Ovary (tissue), 9 donors: ENCODE data around the gene ANKRD34C. TPM values are rescaled to one million over a fixed set of nuclear protein-coding genes. Genes with fewer than 3 reads are reported as not detected.

Experiments used
- DNase-seq, 5 donors: peaks; one replicate each; pipeline ENCODE4 v3.0.0-alpha.2; 2019 to 2020
- H3K27ac ChIP-seq, 2 donors: fragments of 200-600 bp; one replicate each; pipeline versions ENCODE4 v1.5.1 to v1.8.0; 2019 to 2022
- H3K27me3 ChIP-seq: fragments of 200-600 bp; one replicate; pipeline ENCODE4 v1.8.0; 2022
- H3K36me3 ChIP-seq: fragments of 200-600 bp; sonication (generic); one replicate; pipeline ENCODE4 v1.5.1; 2019
- H3K4me1 ChIP-seq: one replicate; pipeline ENCODE4 v1.8.1; 2013; ENCODE audit warnings: mild to moderate bottlenecking, moderate library complexity; ENCODE audit not compliant: insufficient read depth
- H3K4me3 ChIP-seq: fragments of 200-600 bp; sonication (generic); one replicate; pipeline ENCODE4 v1.5.1; 2017
- H3K9me3 ChIP-seq, 2 donors: fragments of 200-600 bp in 1 of 2; sonication (generic) in 1 of 2; one replicate each; pipeline versions ENCODE4 v1.5.1 to v1.8.1; 2013 to 2019; ENCODE audit warnings: mild to moderate bottlenecking in 1 of 2, moderate library complexity in 1 of 2
- EP300 ChIP-seq: sonication (generic); formaldehyde crosslinking; IDR thresholded peaks from one replicate; pipeline ENCODE4 v1.6.1; 2017; ENCODE audit warnings: antibody characterized with exemption
- POLR2A ChIP-seq: fragments of 450-650 bp; IDR thresholded peaks from one replicate; pipeline ENCODE4 v1.6.1; 2017; ENCODE audit warnings: antibody characterized with exemption, mild to moderate bottlenecking, moderate library complexity
- WGBS, 3 donors: extraction: QIAGEN DNeasy Blood & Tissue Kit in 1 of 3; methylation state at CpG; one replicate each; pipeline versions ENCODE4 v1.1.5 to v1.1.7; 2013 to 2017; 5-methylcytosine and 5-hydroxymethylcytosine counted together
- intact Hi-C, 4 donors: fragments of 100-400 bp; cut with DNase I; formaldehyde crosslinking; loops; one replicate each; pipeline versions ENCODE4 v1.11.0 to v1.15.1; 2022 to 2023
- polyA plus RNA-seq, 2 donors: library from polyadenylated mRNA; stranded (reverse); fragments of 200-250 nt in 1 of 2; fragments of 350-450 nt in 1 of 2; fragmentation: Illumina TruSeq in 1 of 2; extraction: RNeasy Lipid Tissue Mini Kit (QIAGEN cat#74804) in 1 of 2; gene quantifications; one replicate each; pipeline ENCODE4 v1.2.3, GENCODE V29; 2013 to 2014
- total RNA-seq, 7 donors: library from RNA; depleted of rRNA in 2 of 7; stranded (reverse); fragments of >200 nt in 2 of 7; fragmentation: NEBNext Ultra II Directional in 3 of 7; extraction: Animal tissue kit (Norgen Biotek cat#: 25700) in 3 of 7; gene quantifications; one replicate each; pipeline versions ENCODE4 v1.1.0 to v1.2.4, GENCODE V29; 2016 to 2023
- TF ChIP-seq, protein P1 (sequence below), 3 donors: fragments of 450-650 bp in 2 of 3; fragments of 200-600 bp in 1 of 3; IDR thresholded peaks; one replicate each; pipeline versions ENCODE4 v1.5.1 to v1.8.0; 2016 to 2022; ENCODE audit warnings: antibody characterized with exemption in 3 of 3, mild to moderate bottlenecking in 1 of 3
- donor health status: DM: no; HTN: no; CAD: no; lungs with moderate emphysema.
- donor health status: DM: no; HTN: no; CAD: no.
- donor health status: Bipolar disorder and iron deficiency.
- donor health status: DM: yes; HTN: yes; CAD: no.
- donor health status: DM: no; HTN: no; CAD: no.
- donor health status: DM: yes; HTN: yes; CAD: no.

The ANKRD34C gene
- total and polyA plus RNA-seq, 9 donors = 0.10 to 0.20 TPM; not detected in 7

DNA sequence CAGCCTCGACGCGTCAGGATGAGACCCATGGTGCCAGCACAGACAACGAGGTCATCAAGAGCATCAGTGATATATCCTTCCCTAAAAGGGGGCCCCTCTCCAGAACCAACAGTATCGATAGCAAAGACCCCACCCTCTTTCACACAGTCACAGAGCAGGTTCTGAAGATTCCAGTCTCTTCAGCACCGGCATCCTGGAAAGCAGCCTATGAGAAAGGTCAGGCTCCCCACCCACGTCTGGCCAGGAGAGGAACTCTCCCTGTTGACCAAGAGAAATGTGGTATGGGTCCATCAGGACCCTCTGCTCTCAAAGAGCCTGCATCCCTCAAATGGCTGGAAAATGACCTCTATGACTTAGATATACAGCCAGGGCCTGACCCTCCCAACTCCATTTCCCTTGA is 11.6 kb downstream of the ANKRD34C start:
- Histone ChIP-seq H3K4me1 (no peaks in the 10 kb centered on the region), H3K27me3 (no peaks in the 10 kb centered on the region), H3K4me3 (no peak overlapping the region), H3K27ac (no peak overlapping the region), H3K9me3 (no peaks in the 10 kb centered on the region), H3K36me3 (no peaks in the 10 kb centered on the region)
- WGBS, 3 donors = 65 to 67% (median 67%) methylated on average over 7 of the region's 7 CpGs
- DNase-seq = no peak
- TF ChIP-seq, protein P1, sequence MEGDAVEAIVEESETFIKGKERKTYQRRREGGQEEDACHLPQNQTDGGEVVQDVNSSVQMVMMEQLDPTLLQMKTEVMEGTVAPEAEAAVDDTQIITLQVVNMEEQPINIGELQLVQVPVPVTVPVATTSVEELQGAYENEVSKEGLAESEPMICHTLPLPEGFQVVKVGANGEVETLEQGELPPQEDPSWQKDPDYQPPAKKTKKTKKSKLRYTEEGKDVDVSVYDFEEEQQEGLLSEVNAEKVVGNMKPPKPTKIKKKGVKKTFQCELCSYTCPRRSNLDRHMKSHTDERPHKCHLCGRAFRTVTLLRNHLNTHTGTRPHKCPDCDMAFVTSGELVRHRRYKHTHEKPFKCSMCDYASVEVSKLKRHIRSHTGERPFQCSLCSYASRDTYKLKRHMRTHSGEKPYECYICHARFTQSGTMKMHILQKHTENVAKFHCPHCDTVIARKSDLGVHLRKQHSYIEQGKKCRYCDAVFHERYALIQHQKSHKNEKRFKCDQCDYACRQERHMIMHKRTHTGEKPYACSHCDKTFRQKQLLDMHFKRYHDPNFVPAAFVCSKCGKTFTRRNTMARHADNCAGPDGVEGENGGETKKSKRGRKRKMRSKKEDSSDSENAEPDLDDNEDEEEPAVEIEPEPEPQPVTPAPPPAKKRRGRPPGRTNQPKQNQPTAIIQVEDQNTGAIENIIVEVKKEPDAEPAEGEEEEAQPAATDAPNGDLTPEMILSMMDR (IDR thresholded peaks at IDR 0.05) = no peak
- TF ChIP-seq EP300 (no peak), POLR2A (no peak)
- intact Hi-C loops = no loop called here

- TF ChIP-seq, protein P1 (IDR thresholded peaks at IDR 0.05) = no peak
- no peak for TF ChIP-seq EP300
- no peak for TF ChIP-seq POLR2A
- DNase-seq = no peak
- Histone ChIP-seq H3K27me3 (no peaks in the 10 kb centered on the region), H3K4me1 (no peaks in the 10 kb centered on the region), H3K4me3 (no peak overlapping the region), H3K9me3 (no peaks in the 10 kb centered on the region), H3K27ac (no peak overlapping the region), H3K36me3 (no peaks in the 10 kb centered on the region)
- 42 to 54% (median 43%) methylated on average over 4 of the region's 4 CpGs for WGBS, 3 donors
- intact Hi-C loops = no loop called here
Observed at GRCh38 chr15:79296583-79296982, 14.1 kb downstream of the ANKRD34C start.

DNA sequence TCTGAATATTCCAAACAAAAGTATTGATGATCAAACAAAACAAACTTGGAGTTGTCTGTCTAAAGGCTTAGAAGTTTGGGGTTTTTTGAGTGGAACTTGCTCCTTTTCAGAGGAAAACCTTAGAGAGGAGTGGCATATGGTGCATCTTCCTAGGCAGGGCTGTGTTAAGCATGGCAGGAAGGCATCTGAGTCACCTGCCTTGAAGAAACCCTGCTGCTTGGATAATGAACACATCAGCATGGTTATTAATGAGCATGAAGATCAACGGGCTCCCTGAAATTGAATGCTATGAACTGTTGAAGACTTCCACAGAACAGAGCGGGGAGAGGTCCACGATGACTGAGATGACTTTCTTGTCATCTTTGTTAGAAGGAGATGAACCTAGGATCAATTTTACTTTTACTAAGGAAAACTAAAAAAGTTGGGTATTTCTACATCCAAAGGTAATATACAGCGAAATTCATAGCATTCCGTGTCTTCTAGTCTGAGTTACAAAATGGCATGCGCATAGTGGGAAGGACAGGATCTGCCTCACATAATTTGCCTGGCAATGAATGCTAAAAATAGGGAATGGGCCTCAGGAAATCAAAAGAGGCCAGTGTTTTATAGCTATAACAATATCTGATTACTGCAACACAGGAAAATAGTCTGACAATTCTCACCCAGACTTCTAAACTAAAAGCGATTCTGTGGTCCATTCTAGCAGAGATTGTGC is 16.8 kb downstream of the ANKRD34C start:
- no peaks in the 10 kb centered on the region for H3K9me3 ChIP-seq
- H3K27me3 ChIP-seq = no peaks in the 10 kb centered on the region
- no peaks in the 10 kb centered on the region for H3K36me3 ChIP-seq
- no peak overlapping the region for H3K4me3 ChIP-seq
- TF ChIP-seq EP300 (no peak), POLR2A (no peak)
- TF ChIP-seq, protein P1 (IDR thresholded peaks at IDR 0.05) = no peak
- WGBS, 3 donors = 76 to 84% (median 80%) methylated on average over 7 of the region's 7 CpGs
- no peak overlapping the region for H3K27ac ChIP-seq
- no peak for DNase-seq
- intact Hi-C loops = no loop called here
- no peaks in the 10 kb centered on the region for H3K4me1 ChIP-seq

GRCh38 chr15:79299841-79300235 is 17.3 kb downstream of the ANKRD34C start:
- TF ChIP-seq, protein P1 (IDR thresholded peaks at IDR 0.05) = no peak
- TF ChIP-seq EP300 (no peak), POLR2A (no peak)
- Histone ChIP-seq H3K27me3 (no peaks in the 10 kb centered on the region), H3K27ac (no peak overlapping the region), H3K9me3 (no peaks in the 10 kb centered on the region), H3K4me3 (no peak overlapping the region), H3K4me1 (no peaks in the 10 kb centered on the region), H3K36me3 (no peaks in the 10 kb centered on the region)
- intact Hi-C loops = no loop called here
- WGBS, 3 donors = 37 to 51% (median 47%) methylated on average over 1 of the region's 1 CpG
- DNase-seq = no peak
